PFSK-1 (cell line): Measurements from ENCODE around the gene OPCML.

ENCODE experiments used
- POLR2AphosphoS5 ChIP-seq: IDR thresholded peaks from 2 replicates; pipeline ENCODE4 v1.6.1; 2012; ENCODE audit warnings: low read depth, mild to moderate bottlenecking, control low read depth, low read length, moderate library complexity
- REST ChIP-seq, 2 experiments: IDR thresholded peaks; 2 replicates each; pipeline versions ENCODE4 v1.6.1 to v1.8.0; 2011 to 2012; ENCODE audit warnings: low read depth in 2 of 2, low read length in 2 of 2, control low read depth in 1 of 2, inconsistent platforms in 1 of 2, mild to moderate bottlenecking in 1 of 2, moderate library complexity in 1 of 2; ENCODE audit not compliant: insufficient read depth in 1 of 2
- SIN3A ChIP-seq: IDR thresholded peaks from 2 replicates; pipeline ENCODE4 v1.6.1; 2012; ENCODE audit warnings: mild to moderate bottlenecking, low read length, moderate library complexity, borderline replicate concordance; ENCODE audit not compliant: insufficient read depth
- TAF1 ChIP-seq: IDR thresholded peaks from 2 replicates; pipeline ENCODE4 v1.6.1; 2012; ENCODE audit warnings: low read length, control low read depth, borderline replicate concordance; ENCODE audit not compliant: insufficient read depth

- TF ChIP-seq TAF1 (no peak), SIN3A (no peak), POLR2AphosphoS5 (no peak), REST (IDR thresholded peaks at IDR 0.05; ENCODE audit: insufficient read depth in 1 of 2, low read depth in 2 of 2, low read length in 2 of 2) (no peak)
Measured at GRCh38 chr11:133529807-133530500, 2.3 kb downstream of the OPCML start.
